ENCODE data around the gene ASCC3.

Gene ASCC3

DNA sequence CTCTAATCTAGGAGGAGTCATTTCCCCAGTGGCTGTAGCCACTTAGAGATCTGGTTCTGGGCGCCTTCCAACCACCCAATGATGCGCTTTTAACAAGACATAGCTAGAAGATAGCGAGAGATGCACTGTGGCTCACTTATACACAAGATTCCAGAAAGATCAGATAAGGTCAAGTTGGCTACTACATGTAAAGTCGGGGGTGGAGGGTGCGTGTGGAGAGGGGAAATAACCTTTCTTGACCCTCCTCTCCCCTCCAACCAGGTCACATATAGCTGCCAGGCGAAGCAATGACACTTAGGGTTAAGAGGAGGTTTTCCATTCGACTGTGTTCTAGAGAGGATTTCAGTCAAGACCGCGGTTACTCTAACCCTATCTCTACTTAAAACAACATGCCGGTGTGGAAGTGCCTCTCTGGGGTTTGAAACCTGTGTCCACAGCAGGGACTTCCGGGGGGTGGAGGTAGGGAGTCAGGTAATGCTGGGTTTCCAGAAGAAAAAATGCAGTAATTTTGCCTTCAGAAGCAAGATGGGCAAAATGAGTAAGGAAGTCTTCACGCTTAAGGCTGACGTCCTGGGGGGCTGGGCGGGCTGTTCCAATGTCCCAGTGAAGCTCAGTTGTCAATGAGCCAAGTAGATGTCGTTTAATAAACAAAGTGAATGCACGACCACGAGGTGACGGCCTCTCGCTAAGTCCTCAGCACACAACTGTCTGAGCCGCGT lies 414.6 kb downstream of the ASCC3 start:
- TF ChIP-seq, protein P1, sequence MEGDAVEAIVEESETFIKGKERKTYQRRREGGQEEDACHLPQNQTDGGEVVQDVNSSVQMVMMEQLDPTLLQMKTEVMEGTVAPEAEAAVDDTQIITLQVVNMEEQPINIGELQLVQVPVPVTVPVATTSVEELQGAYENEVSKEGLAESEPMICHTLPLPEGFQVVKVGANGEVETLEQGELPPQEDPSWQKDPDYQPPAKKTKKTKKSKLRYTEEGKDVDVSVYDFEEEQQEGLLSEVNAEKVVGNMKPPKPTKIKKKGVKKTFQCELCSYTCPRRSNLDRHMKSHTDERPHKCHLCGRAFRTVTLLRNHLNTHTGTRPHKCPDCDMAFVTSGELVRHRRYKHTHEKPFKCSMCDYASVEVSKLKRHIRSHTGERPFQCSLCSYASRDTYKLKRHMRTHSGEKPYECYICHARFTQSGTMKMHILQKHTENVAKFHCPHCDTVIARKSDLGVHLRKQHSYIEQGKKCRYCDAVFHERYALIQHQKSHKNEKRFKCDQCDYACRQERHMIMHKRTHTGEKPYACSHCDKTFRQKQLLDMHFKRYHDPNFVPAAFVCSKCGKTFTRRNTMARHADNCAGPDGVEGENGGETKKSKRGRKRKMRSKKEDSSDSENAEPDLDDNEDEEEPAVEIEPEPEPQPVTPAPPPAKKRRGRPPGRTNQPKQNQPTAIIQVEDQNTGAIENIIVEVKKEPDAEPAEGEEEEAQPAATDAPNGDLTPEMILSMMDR (conservative IDR thresholded peaks at IDR 0.05; ENCODE audit: low read depth) = no peak
- POLR2A ChIA-PET (ENCODE audit: low non-redundant PET) = no interaction called here
- no peak overlapping the region for H3K27ac ChIP-seq
- DNase-seq (ENCODE audit: low spot score) = no peak
- CTCF ChIA-PET = interaction anchor here (0.6 kb wide), 1 partner anchor 14 kb away, joined by 3 read pairs; no protein-coding TSS in a partner anchor

- TF ChIP-seq, protein P1 (conservative IDR thresholded peaks at IDR 0.05; ENCODE audit: low read depth) = no peak
- H3K27ac ChIP-seq = no peak overlapping the region
- ChIA-PET POLR2A (ENCODE audit: low non-redundant PET) (no interaction called here), CTCF (interaction anchor here (0.5 kb wide), 1 partner anchor 279 kb away, joined by 3 read pairs; no protein-coding TSS in a partner anchor)
- no peak for DNase-seq (ENCODE audit: low spot score)
Observed at GRCh38 chr6:100465701-100466409, 415.3 kb downstream of the ASCC3 start.

DNA sequence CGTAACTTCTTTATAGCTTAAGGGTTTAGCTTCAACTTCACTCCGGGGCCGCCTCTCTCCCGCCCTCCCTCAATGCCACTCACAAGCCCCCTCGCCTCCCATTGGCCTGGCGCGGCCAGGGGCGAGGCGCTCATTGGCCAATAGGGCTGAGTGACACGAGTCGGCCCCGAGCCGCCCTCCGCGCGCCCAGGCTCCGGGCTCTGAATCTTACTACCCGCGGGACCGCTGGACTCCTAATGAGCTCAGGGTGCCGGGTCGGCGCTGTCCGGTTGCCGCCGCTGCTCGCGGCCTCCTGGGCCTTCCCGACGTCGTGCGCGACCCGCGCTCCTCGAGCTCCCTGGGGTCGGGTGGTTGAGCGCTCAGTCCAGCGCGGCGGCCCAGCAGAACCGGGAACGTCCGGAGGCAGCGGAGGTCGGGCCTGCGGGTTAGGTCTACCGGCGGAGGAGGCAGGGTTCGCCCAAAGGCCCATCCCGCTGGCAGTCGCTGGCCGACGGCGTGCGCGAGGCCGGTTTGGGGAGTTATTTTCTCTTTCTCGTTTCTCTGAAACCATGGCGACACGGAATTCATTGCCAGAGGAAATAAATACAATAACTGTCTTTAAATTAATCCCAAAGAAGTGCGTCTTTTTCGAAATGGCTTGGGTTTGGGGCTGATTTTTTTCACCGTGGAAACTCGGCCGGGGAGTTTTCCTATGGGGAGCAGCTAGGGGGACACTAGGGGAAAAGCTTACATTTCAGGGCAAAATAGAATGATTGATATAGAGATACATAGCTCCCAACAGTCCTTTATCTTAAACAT lies 416.0 kb downstream of the ASCC3 start, which contains the start of gene SIM1:
SIM1 (minus strand) TSS at position 19 of the 798 bp plus-strand sequence. CDS start 1,453 bp downstream, outside the sequence.
- H3K27ac ChIP-seq = no peak within 1 kb of the TSS
- TF ChIP-seq, protein P1 (conservative IDR thresholded peaks at IDR 0.05; ENCODE audit: low read depth) = no peak
- DNase-seq (ENCODE audit: low spot score) = peak; percentile 91
- ChIA-PET POLR2A (ENCODE audit: low non-redundant PET) (no interaction called here), CTCF (interaction anchor here (0.5 kb wide), 1 partner anchor 278 kb away, joined by 3 read pairs; no protein-coding TSS in a partner anchor)

- no peak for DNase-seq (ENCODE audit: low spot score)
- TF ChIP-seq, protein P1 (conservative IDR thresholded peaks at IDR 0.05; ENCODE audit: low read depth) = no peak
- CTCF ChIA-PET = interaction anchor here (0.6 kb wide), 1 partner anchor 46 kb away, joined by 4 read pairs; no protein-coding TSS in a partner anchor
- H3K27ac ChIP-seq = no peak overlapping the region
- POLR2A ChIA-PET (ENCODE audit: low non-redundant PET) = no interaction called here
Observed at GRCh38 chr6:100464162-100464851, 416.8 kb downstream of the ASCC3 start.

DNA sequence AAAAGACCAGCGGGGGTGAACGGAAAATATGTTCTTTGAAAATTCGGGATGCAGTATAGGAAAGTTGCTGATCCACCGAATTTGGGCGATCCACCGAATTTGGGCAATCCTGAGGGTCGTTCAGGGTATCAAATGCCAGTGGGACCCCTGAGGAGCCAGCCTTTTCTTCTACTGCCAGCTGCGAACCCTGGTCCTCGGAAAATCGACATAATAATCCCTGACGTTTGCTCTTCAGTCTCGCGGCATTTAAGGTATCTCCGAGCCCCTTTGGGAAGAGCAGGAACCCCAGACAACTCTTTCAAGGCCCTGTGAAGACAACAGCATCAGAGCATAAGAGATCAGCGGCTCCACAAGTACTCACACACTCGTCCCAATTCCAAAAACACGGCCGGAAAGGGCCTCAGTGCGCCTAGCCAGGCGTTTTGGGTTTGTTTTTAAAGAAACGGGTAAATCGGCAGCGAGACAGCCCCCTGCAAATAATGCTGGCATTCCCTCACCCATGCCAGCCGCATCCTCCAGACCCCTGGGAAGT lies 417.4 kb downstream of the ASCC3 start:
- ChIA-PET POLR2A (ENCODE audit: low non-redundant PET) (no interaction called here), CTCF (interaction anchor here (0.6 to 0.7 kb wide), 4 partner anchors 16 to 1717 kb away, joined by 3 to 4 read pairs (median 4); no protein-coding TSS in a partner anchor)
- H3K27ac ChIP-seq = no peak overlapping the region
- TF ChIP-seq, protein P1 (conservative IDR thresholded peaks at IDR 0.05; ENCODE audit: low read depth) = no peak
- no peak for DNase-seq (ENCODE audit: low spot score)
